NCI-H2227 (cell line): ENCODE results near the gene CFAP141.
A peak's percentile ranks its signal among the peaks of the same experiment; 100 is the strongest.
"Not testable (repeated sequence)": the region's sequence is repeated elsewhere in the genome, so short reads cannot be mapped to it uniquely, and the experiment has no call there.

Experiments
- DNase-seq: peaks from one replicate; lab custom pipeline; 2025; ENCODE audit not compliant: unreplicated experiment; lab: John Stamatoyannopoulos, UW

The CFAP141 gene

GRCh38 chr1:154208677-154209388, 2.7 kb upstream of the CFAP141 start:
- DNase-seq = no peak

DNA sequence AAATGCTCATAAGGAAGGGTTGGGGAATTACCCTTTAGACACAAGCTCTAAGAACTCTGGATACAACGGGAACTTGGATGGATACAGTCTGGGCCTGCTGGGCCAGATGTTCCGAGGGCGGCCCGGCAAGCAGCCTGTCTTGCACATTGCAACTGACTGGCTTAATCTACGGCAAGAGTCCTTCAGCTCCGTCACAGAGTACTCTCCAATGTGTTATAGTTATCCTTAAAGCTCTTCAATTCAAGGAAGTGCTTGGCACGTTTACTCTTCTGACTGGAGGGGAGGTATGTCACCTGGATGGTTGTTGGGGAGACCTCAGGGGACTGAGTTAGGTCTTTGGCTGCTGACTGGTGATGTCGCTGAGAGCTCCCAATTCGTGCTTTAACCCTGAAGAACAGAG, 1.1 kb upstream of the CFAP141 start:
- no peak for DNase-seq

DNA sequence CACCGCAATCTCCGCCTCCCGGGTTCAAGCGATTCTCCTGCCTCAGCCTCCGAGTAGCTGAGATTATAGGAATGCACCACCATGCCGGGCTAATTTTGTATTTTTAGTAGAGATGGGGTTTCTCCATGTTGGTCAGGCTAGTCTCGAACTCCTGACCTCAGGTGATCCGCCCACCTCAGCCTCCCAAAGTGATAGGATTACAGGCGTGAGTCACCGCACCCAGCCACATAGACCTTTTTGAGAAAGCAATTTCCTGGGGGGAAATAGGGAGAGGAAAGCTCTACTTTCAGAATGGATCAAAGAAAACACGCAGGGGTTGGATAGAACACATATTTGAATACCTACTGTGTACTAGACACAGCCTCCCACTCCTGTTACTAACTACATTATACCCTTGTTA, 355 bp downstream of the CFAP141 start:
- not testable (repeated sequence) for DNase-seq

- no peak for DNase-seq
These were observed 6.6 kb downstream of the CFAP141 start for GRCh38 chr1:154199563-154199879.

- peak; percentile 81 for DNase-seq
These were observed 7.2 kb downstream of the CFAP141 start for GRCh38 chr1:154198756-154199562.

GRCh38 chr1:154193821-154194220, 12.3 kb downstream of the CFAP141 start:
- no peak for DNase-seq

- DNase-seq = no peak
These were observed 13.7 kb downstream of the CFAP141 start for GRCh38 chr1:154192476-154192875.

GRCh38 chr1:154191990-154192461, 14.1 kb downstream of the CFAP141 start, which contains the start of gene TPM3:
TPM3 (minus strand) TSS chr1:154192100; CDS start chr1:154192018, 82 bp downstream.
- no peak for DNase-seq

DNA sequence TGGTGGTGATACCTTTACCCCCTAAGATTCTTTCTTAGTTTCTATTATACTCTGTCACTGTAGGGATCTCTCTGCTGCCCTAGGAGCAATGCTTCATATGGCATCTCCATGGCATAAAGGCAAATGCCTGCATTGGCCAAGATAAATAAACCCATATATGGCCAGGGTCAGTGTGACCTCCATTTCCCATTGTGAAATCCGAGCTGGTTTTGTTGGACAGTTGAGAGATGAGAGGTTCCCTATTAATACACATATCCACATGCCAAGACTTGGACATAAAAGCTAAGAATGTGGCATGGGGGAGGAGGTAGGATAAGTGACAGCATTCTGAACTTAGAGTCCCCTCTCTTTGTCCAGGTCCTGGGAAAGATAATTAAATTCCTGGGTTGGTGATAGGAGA, 15.6 kb downstream of the CFAP141 start:
- DNase-seq = no peak

- DNase-seq = no peak
These were observed 19.2 kb downstream of the CFAP141 start for GRCh38 chr1:154186852-154187501.

DNA sequence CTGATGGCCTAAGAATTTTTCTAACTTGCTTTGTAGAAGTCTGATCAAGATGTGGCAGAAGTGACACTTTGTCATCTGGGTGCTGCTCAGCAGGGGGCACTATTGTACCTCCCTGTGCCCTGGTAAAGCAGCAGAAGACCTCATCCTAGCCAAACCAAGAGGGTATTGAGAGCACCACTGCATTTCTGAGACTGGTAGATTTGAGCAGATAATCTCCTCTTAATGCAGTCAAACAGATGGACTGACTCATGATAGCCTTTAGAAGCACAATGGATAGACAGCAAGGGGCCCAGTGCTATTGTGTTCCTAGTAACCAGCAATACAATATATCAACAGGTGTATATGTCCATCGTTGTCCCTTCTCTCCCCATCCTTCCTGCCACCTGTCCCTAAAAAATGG, 20.0 kb downstream of the CFAP141 start:
- DNase-seq = no peak

- DNase-seq = peak; percentile 99
These were observed 22.9 kb downstream of the CFAP141 start for GRCh38 chr1:154183046-154183915.

DNA sequence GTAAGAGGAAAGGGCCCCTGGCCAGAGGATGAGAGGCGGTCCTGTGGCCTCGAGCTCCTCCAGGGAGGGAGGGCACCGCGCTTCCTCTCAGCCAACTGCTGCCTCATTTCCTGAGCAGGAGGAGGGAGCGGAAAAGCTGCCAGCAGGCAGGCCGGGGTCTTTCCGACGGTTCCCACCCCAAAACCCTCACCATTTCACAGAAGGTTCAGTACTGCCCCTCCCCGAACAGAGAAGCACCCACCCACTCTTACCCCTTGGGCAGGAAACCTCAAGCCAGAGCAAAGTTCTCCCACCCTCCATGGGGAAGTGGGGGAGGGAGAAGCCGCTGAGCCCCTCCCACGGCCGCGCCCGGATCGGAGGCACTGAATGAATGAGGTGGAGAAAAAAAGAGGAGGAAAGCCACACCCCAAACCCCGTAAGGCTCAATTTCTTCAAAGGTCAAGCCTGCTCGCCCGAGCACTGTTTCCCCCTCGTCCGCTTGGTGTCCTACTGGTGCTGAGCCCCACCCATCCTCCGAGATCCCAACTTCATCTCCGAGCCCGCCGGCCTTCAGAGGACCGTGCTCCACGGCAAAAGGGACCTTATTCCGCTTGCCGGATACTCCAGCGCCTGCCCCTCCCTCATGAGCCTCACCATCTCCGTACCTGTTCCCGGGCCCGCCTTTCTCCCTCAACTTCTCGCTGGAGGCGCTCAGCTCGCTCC, 23.6 kb downstream of the CFAP141 start:
- DNase-seq = peak; percentile 71

GRCh38 chr1:154181944-154182343, 24.2 kb downstream of the CFAP141 start:
- no peak for DNase-seq

DNA sequence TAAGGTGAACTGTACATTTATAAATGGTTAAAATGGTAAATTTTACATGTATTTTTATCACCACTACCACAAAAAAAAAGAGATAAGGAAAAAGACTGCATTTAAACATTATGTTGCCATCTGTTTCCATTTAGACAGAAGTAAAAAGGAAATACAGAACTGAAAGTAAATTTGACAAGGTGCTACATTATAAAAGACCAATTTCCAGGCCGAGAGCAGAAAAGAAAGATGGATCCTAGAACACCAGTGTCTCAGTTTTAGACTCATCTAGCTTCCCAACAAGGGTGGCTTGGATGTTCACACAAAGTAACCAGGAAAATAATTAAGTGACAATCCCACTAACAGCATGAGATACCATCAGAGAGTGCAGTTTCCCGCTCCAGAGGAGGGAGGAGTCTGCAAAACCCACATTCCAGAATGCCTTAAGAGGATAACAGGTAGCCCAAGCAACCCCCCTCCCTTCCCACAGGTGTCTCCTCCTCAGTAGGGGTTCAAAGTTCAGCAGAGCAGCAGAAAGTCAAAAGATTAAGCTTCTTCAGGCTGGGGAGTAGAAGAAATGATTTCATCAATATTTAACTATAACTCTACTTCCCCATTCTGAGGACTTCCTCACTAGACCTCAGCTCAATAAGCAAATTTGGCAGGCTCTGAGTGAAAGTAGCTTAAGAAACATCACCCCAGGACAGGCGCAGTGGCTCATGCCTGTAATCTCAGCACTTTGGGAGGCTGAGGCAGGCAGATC, 26.0 kb downstream of the CFAP141 start:
- no peak for DNase-seq

DNA sequence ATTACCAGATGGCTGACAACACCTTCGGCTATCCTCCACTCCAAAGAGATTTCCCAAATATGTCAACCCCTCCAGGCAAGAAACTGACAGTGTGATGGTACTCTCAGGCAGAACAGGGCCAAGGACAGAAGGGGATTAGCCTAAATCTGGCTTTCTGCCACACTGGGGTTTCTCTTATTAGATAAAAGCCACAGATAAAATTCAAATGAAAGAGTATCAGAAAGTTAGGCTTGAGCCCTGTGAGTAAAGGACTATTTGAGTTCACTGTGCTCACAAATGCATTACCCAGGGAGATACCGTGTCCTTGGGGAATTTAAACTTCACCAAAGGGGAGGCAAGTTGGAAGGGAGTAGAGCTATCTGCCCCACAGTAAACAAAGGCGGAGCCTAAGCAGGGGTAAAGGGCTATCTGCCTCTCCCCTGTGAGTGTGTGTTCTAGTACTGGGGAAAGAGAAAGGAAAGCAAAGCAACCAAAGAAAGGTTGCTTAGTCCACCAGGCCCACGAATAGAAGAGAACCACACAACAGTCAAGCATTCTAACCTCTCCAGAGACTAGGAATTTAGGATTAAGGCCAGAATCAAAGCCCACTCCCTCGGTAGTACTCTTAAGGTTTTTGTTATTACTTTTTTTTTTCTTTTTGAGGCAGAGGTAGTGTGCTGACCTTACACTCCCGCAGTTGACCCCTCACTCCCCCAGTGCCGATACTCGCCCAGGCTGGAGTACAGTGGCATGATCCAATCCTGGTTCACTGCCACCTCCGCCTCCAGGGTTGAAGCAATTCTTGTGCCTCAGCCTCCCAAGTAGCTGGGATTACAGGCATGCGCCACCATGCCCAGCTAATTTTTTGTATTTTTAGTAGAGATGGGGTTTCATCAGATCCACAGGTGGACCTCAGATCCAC, 27.0 kb downstream of the CFAP141 start:
- DNase-seq = no peak

DNA sequence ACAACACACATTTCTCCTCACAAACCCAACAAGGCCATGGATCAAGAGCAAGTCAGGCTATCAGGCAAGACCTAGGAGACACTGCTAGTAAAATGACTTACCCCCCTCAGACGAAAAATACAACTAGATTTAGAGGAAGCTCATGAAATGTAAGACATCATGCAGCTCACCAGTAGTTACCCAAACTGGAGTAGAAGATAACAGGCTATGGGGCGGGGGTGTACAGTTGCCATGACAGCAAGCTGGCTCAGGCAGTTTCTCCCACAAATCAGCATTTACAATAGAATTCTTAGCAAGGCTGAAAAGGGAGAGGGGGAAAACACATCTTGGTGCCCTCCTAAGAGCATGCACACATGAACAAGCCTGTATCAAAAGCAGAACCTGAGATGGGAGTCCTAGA, 28.1 kb downstream of the CFAP141 start:
- DNase-seq = no peak

- DNase-seq = no peak
These were observed 29.8 kb downstream of the CFAP141 start for GRCh38 chr1:154176337-154176736.

DNA sequence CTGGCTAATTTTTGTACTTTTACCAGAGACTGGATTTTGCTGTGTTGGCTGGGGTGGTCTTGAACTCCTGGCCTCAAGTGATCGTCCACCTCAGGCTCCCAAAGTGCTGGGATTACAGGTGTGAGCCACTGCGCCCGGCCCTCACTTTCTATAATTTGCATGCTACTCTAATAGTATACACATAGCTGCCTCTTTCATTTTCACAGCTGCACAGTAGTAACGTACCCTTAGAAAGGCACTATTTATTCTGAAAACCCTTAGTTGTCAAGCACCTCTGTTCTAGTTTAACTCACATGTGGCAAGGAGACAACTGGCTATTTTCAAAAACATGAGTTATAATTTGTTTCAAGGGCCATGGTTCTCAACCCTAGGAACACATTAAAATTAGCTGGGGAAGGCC, 31.5 kb downstream of the CFAP141 start:
- DNase-seq = no peak
